ENCODE data around the gene WRAP73. TPM values are rescaled to one million over a fixed set of nuclear protein-coding genes. Genes with fewer than 3 reads are reported as not detected.

Gene WRAP73
- total and polyA plus RNA-seq, 2 experiments from 2014 or later = 22.6 to 43.3 TPM

- TF ChIP-seq ZNF462 (CRISPR knock-in tag; IDR thresholded peaks at IDR 0.05) = no peak
- no peak for TF ChIP-seq JUNB (IDR thresholded peaks at IDR 0.05; ENCODE audit: unreplicated experiment)
- TF ChIP-seq, protein P1, sequence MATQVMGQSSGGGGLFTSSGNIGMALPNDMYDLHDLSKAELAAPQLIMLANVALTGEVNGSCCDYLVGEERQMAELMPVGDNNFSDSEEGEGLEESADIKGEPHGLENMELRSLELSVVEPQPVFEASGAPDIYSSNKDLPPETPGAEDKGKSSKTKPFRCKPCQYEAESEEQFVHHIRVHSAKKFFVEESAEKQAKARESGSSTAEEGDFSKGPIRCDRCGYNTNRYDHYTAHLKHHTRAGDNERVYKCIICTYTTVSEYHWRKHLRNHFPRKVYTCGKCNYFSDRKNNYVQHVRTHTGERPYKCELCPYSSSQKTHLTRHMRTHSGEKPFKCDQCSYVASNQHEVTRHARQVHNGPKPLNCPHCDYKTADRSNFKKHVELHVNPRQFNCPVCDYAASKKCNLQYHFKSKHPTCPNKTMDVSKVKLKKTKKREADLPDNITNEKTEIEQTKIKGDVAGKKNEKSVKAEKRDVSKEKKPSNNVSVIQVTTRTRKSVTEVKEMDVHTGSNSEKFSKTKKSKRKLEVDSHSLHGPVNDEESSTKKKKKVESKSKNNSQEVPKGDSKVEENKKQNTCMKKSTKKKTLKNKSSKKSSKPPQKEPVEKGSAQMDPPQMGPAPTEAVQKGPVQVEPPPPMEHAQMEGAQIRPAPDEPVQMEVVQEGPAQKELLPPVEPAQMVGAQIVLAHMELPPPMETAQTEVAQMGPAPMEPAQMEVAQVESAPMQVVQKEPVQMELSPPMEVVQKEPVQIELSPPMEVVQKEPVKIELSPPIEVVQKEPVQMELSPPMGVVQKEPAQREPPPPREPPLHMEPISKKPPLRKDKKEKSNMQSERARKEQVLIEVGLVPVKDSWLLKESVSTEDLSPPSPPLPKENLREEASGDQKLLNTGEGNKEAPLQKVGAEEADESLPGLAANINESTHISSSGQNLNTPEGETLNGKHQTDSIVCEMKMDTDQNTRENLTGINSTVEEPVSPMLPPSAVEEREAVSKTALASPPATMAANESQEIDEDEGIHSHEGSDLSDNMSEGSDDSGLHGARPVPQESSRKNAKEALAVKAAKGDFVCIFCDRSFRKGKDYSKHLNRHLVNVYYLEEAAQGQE (IDR thresholded peaks at IDR 0.05; ENCODE audit: unreplicated experiment) = no peak
These were observed 39.3 kb upstream of the WRAP73 start (continued) for GRCh38 chr1:3689138-3689750.

All from GM23338 (cell line).